ENCODE data around the gene WIPI1.

DNA sequence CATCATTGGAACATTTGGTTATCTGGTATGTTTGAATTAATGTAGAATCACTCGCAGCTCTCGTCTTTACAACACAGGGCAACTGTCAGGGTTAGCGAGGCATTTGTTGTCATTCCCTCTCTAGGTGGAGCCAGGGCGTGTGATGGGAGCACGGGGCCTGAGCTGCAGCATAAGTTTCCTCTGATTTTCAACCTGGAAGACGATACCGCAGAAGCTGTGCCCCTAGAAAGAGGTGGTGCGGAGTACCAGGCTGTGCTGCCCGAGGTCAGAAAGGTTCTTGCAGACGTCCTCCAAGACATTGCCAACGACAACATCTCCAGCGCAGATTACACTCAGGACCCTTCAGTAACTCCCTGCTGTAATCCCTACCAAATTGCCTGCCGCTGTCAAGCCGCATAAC lies 37.2 kb downstream of the WIPI1 start:
- no peak for TF ChIP-seq POLR2A (IDR thresholded peaks at IDR 0.05; ENCODE audit: extremely low read depth, insufficient read length)
- TF ChIP-seq, protein P1, sequence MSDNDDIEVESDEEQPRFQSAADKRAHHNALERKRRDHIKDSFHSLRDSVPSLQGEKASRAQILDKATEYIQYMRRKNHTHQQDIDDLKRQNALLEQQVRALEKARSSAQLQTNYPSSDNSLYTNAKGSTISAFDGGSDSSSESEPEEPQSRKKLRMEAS (IDR thresholded peaks at IDR 0.05; ENCODE audit: low read depth, low read length) = no peak

All from NB4 (cell line).